HG02870 (cell line): Measurements from ENCODE around the gene NMS.
"Not testable (repeated sequence)": the region's sequence is repeated elsewhere in the genome, so short reads cannot be mapped to it uniquely, and the experiment has no call there.

Experiments
- ATAC-seq: cut with Tn5 transposase; IDR thresholded peaks from one replicate; pipeline ENCODE4 v1.9.1; 2021; ENCODE audit warnings: mild to moderate bottlenecking, moderate library complexity; ENCODE audit not compliant: unreplicated experiment

The NMS gene

GRCh38 chr2:100470182-100470581 is at the start of gene NMS:
NMS (plus strand) TSS chr2:100470482; CDS start chr2:100470489, 7 bp downstream.
- ATAC-seq: no peak

- ATAC-seq: no peak
These were observed 47.8 kb upstream of the NMS start for GRCh38 chr2:100422320-100423055.

GRCh38 chr2:100423631-100424030 is 46.7 kb upstream of the NMS start:
- ATAC-seq: no peak

GRCh38 chr2:100424277-100424875 is 45.9 kb upstream of the NMS start:
- no peak for ATAC-seq

- no peak for ATAC-seq
These were observed 45.2 kb upstream of the NMS start for GRCh38 chr2:100425107-100425506.

- ATAC-seq: no peak
These were observed 44.5 kb upstream of the NMS start for GRCh38 chr2:100425573-100426383.

- ATAC-seq: no peak
These were observed 43.9 kb upstream of the NMS start for GRCh38 chr2:100426384-100426720.

GRCh38 chr2:100427111-100427510 is 43.2 kb upstream of the NMS start:
- no peak for ATAC-seq

GRCh38 chr2:100427627-100428258 is 42.5 kb upstream of the NMS start:
- ATAC-seq: no peak

GRCh38 chr2:100429726-100430125 is 40.6 kb upstream of the NMS start:
- no peak for ATAC-seq

GRCh38 chr2:100437751-100438150 is 32.5 kb upstream of the NMS start:
- ATAC-seq: no peak

GRCh38 chr2:100446696-100447095 is 23.6 kb upstream of the NMS start:
- ATAC-seq: no peak

GRCh38 chr2:100451092-100451491 is 19.2 kb upstream of the NMS start:
- no peak for ATAC-seq

GRCh38 chr2:100451734-100452133 is 18.5 kb upstream of the NMS start:
- ATAC-seq: no peak

GRCh38 chr2:100453853-100454252 is 16.4 kb upstream of the NMS start:
- no peak for ATAC-seq

- not testable (repeated sequence) for ATAC-seq
These were observed 13.9 kb upstream of the NMS start for GRCh38 chr2:100456357-100456756.

GRCh38 chr2:100460904-100461530 is 9.3 kb upstream of the NMS start:
- no peak for ATAC-seq

GRCh38 chr2:100470898-100471514 is 724 bp downstream of the NMS start:
- ATAC-seq: no peak

GRCh38 chr2:100476606-100477005 is 6.3 kb downstream of the NMS start:
- no peak for ATAC-seq

- no peak for ATAC-seq
These were observed 12.5 kb downstream of the NMS start for GRCh38 chr2:100482741-100483140.

GRCh38 chr2:100483895-100484294 is 13.6 kb downstream of the NMS start:
- ATAC-seq: no peak
